Amniotic epithelial cell (primary cell): ENCODE measurements around the gene TAB3.

Source experiments
- DNase-seq: peaks from one replicate; pipeline ENCODE4 v3.0.0-alpha.2; 2010; ENCODE audit warnings: low read depth

Gene TAB3

GRCh38 chrX:30889147-30890140 is at the start of gene TAB3:
Gene TAB3 (minus strand): TSS chrX:30889254. CDS start chrX:30859588, 29,666 bp downstream.
- DNase-seq, result peak; percentile 95

GRCh38 chrX:30938295-30938694 is 49.2 kb upstream of the TAB3 start:
- DNase-seq, result no peak

GRCh38 chrX:30935985-30936384 is 46.9 kb upstream of the TAB3 start:
- peak; percentile 51 for DNase-seq

- DNase-seq, result no peak
Measured at GRCh38 chrX:30931920-30932319, 42.9 kb upstream of the TAB3 start.

GRCh38 chrX:30930679-30931078 is 41.6 kb upstream of the TAB3 start:
- DNase-seq, result no peak

- DNase-seq, result no peak
Measured at GRCh38 chrX:30930143-30930542, 41.1 kb upstream of the TAB3 start.

- DNase-seq, result no peak
Measured at GRCh38 chrX:30920271-30920670, 31.2 kb upstream of the TAB3 start.

- no peak for DNase-seq
Measured at GRCh38 chrX:30918480-30918879, 29.4 kb upstream of the TAB3 start.

GRCh38 chrX:30913492-30913891 is 24.4 kb upstream of the TAB3 start:
- no peak for DNase-seq

GRCh38 chrX:30910124-30910860 is 21.2 kb upstream of the TAB3 start:
- DNase-seq, result peak; percentile 61

- DNase-seq, result peak; percentile 73
Measured at GRCh38 chrX:30906726-30907125, 17.7 kb upstream of the TAB3 start.

GRCh38 chrX:30905321-30905720 is 16.3 kb upstream of the TAB3 start:
- no peak for DNase-seq

- no peak for DNase-seq
Measured at GRCh38 chrX:30904632-30905031, 15.6 kb upstream of the TAB3 start.

GRCh38 chrX:30904186-30904585 is 15.1 kb upstream of the TAB3 start:
- DNase-seq, result no peak

GRCh38 chrX:30900227-30900626 is 11.2 kb upstream of the TAB3 start:
- no peak for DNase-seq

- no peak for DNase-seq
Measured at GRCh38 chrX:30898886-30899285, 9.8 kb upstream of the TAB3 start.

- no peak for DNase-seq
Measured at GRCh38 chrX:30895370-30895769, 6.3 kb upstream of the TAB3 start.

GRCh38 chrX:30893206-30893605 is 4.2 kb upstream of the TAB3 start:
- no peak for DNase-seq

GRCh38 chrX:30892591-30892990 is 3.5 kb upstream of the TAB3 start:
- no peak for DNase-seq

GRCh38 chrX:30888526-30889146 is 418 bp downstream of the TAB3 start:
- DNase-seq, result no peak

- no peak for DNase-seq
Measured at GRCh38 chrX:30887721-30888120, 1.3 kb downstream of the TAB3 start.

- DNase-seq, result no peak
Measured at GRCh38 chrX:30887288-30887687, 1.8 kb downstream of the TAB3 start.

GRCh38 chrX:30885136-30885535 is 3.9 kb downstream of the TAB3 start:
- no peak for DNase-seq
